IMR-90 (cell line): Measurements from ENCODE around the gene ALDH5A1. TPM values are rescaled to one million over a fixed set of nuclear protein-coding genes. Genes with fewer than 3 reads are reported as not detected.

Experiments used
- ATAC-seq: fragments of 200-7000 bp; cut with Tn5 transposase; 2 replicates; pipeline ENCODE4 v1.9.1; 2020; ENCODE audit warnings: low read depth, mild to moderate bottlenecking, moderate library complexity
- BruUV-seq: library from RNA; stranded (reverse); fragments of 400-500 nt; replicated peaks from 2 replicates; lab custom pipeline; 2021; lab: Mats Ljungman, UMichigan
- CTCF ChIA-PET: fragments of 300-600 bp; formaldehyde crosslinking; extraction: SDS; loops from one replicate; lab custom pipeline; 2021; ENCODE audit warnings: antibody characterized with exemption; lab: Yijun Ruan, JAX
- POLR2A ChIA-PET: fragments of 300-600 bp; sonication (Branson Sonifier 250); formaldehyde crosslinking; loops from one replicate; lab custom pipeline; 2022; ENCODE audit warnings: antibody characterized with exemption; ENCODE audit not compliant: unreplicated experiment; lab: Charles Lee
- DNase-seq: peaks from one replicate; pipeline ENCODE4 v3.0.0; 2013
- H2AFZ ChIP-seq: replicated peaks from 2 replicates; pipeline ENCODE3; 2013; ENCODE audit warnings: low read length, mild to moderate bottlenecking; ENCODE audit not compliant: poor library complexity
- H2AK5ac ChIP-seq: 2 replicates; pipeline ENCODE4 v1.6.1; 2013; ENCODE audit warnings: low read depth, low read length, inconsistent platforms
- H2AK9ac ChIP-seq: replicated peaks from 2 replicates; pipeline ENCODE3; 2013; ENCODE audit warnings: mild to moderate bottlenecking, low read depth, low read length, moderate library complexity; ENCODE audit not compliant: poor library complexity
- H2BK120ac ChIP-seq: 2 replicates; pipeline ENCODE4 v1.6.1; 2013; ENCODE audit warnings: low read depth, low read length, inconsistent platforms
- H2BK15ac ChIP-seq: 3 replicates; pipeline ENCODE4 v1.6.1; 2013; ENCODE audit warnings: low read depth, low read length, inconsistent platforms
- H2BK20ac ChIP-seq: 2 replicates; pipeline ENCODE4 v1.6.1; 2013; ENCODE audit warnings: low read depth, mild to moderate bottlenecking, inconsistent platforms, low read length, moderate library complexity
- H2BK5ac ChIP-seq: 2 replicates; pipeline ENCODE4 v1.6.1; 2013; ENCODE audit warnings: mild to moderate bottlenecking, low read depth, low read length, inconsistent platforms; ENCODE audit not compliant: poor library complexity, severe bottlenecking
- H3K14ac ChIP-seq: replicated peaks from 2 replicates; pipeline ENCODE4 v1.6.1; 2013; ENCODE audit warnings: low read depth, low read length, inconsistent platforms
- H3K18ac ChIP-seq: 2 replicates; pipeline ENCODE4 v1.6.1; 2013; ENCODE audit warnings: low read depth, low read length, control low read depth
- H3K23ac ChIP-seq: 2 replicates; pipeline ENCODE4 v1.6.1; 2013; ENCODE audit warnings: low read depth, low read length, inconsistent platforms
- H3K27ac ChIP-seq: 2 replicates; pipeline ENCODE4 v1.5.1; 2013; ENCODE audit warnings: mild to moderate bottlenecking, control low read depth, low read length; ENCODE audit not compliant: insufficient read depth
- H3K27me3 ChIP-seq: 2 replicates; pipeline ENCODE4 v1.6.1; 2013; ENCODE audit warnings: low read length; ENCODE audit not compliant: control insufficient read depth, insufficient read depth
- H3K36me3 ChIP-seq: 2 replicates; pipeline ENCODE4 v1.6.1; 2013; ENCODE audit warnings: low read length, mixed read lengths; ENCODE audit not compliant: control insufficient read depth, insufficient read depth
- H3K4ac ChIP-seq: 2 replicates; pipeline ENCODE4 v1.6.1; 2013; ENCODE audit warnings: low read depth, low read length, inconsistent platforms
- H3K4me1 ChIP-seq: 2 replicates; pipeline ENCODE4 v1.6.1; 2013; ENCODE audit warnings: low read length, mixed read lengths; ENCODE audit not compliant: control insufficient read depth, insufficient read depth
- H3K4me2 ChIP-seq: 2 replicates; pipeline ENCODE4 v1.6.1; 2013; ENCODE audit warnings: low read depth, mild to moderate bottlenecking, control low read depth, low read length, moderate library complexity
- H3K4me3 ChIP-seq: 2 replicates; pipeline ENCODE4 v1.5.1; 2013; ENCODE audit warnings: low read depth, mild to moderate bottlenecking, control low read depth, low read length, moderate library complexity; ENCODE audit not compliant: insufficient read depth
- H3K56ac ChIP-seq: 2 replicates; pipeline ENCODE4 v1.6.1; 2013; ENCODE audit warnings: low read length, inconsistent platforms; ENCODE audit not compliant: insufficient read depth; ENCODE audit errors: extremely low read depth
- H3K79me1 ChIP-seq, 2 experiments: 2 replicates each; pipeline ENCODE4 v1.6.1; 2013; ENCODE audit warnings: low read length in 2 of 2, inconsistent platforms in 1 of 2, low read depth in 1 of 2
- H3K9ac ChIP-seq: 2 replicates; pipeline ENCODE4 v1.6.1; 2013; ENCODE audit warnings: low read depth, low read length, control low read depth
- H3K9me1 ChIP-seq: 2 replicates; pipeline ENCODE4 v1.6.1; 2013; ENCODE audit warnings: low read length, inconsistent platforms; ENCODE audit not compliant: insufficient read depth
- H3K9me3 ChIP-seq: 2 replicates; pipeline ENCODE4 v1.6.1; 2013; ENCODE audit warnings: low read length; ENCODE audit not compliant: control insufficient read depth, insufficient read depth
- H4K20me1 ChIP-seq: 2 replicates; pipeline ENCODE4 v1.6.1; 2013; ENCODE audit warnings: low read length, inconsistent platforms; ENCODE audit not compliant: insufficient read depth
- H4K5ac ChIP-seq: 2 replicates; pipeline ENCODE4 v1.6.1; 2013; ENCODE audit warnings: mild to moderate bottlenecking, low read depth, low read length, control low read depth
- H4K8ac ChIP-seq, 2 experiments: 2 replicates each; pipeline ENCODE4 v1.6.1; 2013; ENCODE audit warnings: low read depth in 2 of 2, low read length in 2 of 2, control low read depth in 1 of 2, inconsistent platforms in 1 of 2
- H4K91ac ChIP-seq: 2 replicates; pipeline ENCODE4 v1.6.1; 2013; ENCODE audit warnings: low read depth, low read length, inconsistent platforms; ENCODE audit not compliant: insufficient read depth
- RAD21 ChIP-seq: IDR thresholded peaks from 2 replicates; pipeline ENCODE4 v1.6.1; 2012; ENCODE audit warnings: low read length, improper control_type of control experiment
- SMC3 ChIP-seq: fragments of 150-350 bp; IDR thresholded peaks from 2 replicates; pipeline ENCODE4 v1.6.1; 2016; ENCODE audit warnings: low read depth, mild to moderate bottlenecking, antibody characterized with exemption, low read length, moderate library complexity
- USF2 ChIP-seq: fragments of 150-350 bp; IDR thresholded peaks from 2 replicates; pipeline ENCODE4 v1.6.1; 2017; ENCODE audit warnings: mild to moderate bottlenecking, antibody characterized with exemption, low read length, low read depth
- WGBS, 2 experiments: methylation state at CpG; one replicate each; pipeline versions ENCODE4 v1.1.5 to v1.1.7; 2013; ENCODE audit warnings: missing lambda C conversion rate in 2 of 2; ENCODE audit not compliant: insufficient read length in 1 of 2; ENCODE audit errors: extremely low coverage in 2 of 2; 5-methylcytosine and 5-hydroxymethylcytosine counted together
- dilution Hi-C: fragments of 300-500 bp; cut with HindIII; formaldehyde crosslinking; loops from one replicate; pipeline ENCODE4 v1.14.3; 2018; ENCODE audit warnings: low sequenced_read_pairs; ENCODE audit not compliant: unreplicated experiment
- in situ Hi-C: fragments of 300-500 bp; cut with MboI; formaldehyde crosslinking; loops from 3 replicates; pipeline ENCODE4 v1.14.3; 2019; ENCODE audit warnings: low sequenced_read_pairs, inconsistent platforms, mixed read lengths
- intact Hi-C: fragments of 100-400 bp; cut with micrococcal nuclease; formaldehyde crosslinking; loops from 2 replicates; pipeline ENCODE4 v1.10.0; 2022
- polyA plus RNA-seq, 3 experiments: library from polyadenylated mRNA; depleted of rRNA; stranded (reverse); fragments of >200 nt; gene quantifications; 2 replicates each; pipeline ENCODE4 v1.2.3, GENCODE V29; 2012; ENCODE audit warnings: low replicate concordance in 1 of 3
- total RNA-seq: library from RNA; depleted of rRNA; stranded (reverse); fragments of >200 nt; gene quantifications from 2 replicates; pipeline ENCODE4 v1.2.3, GENCODE V29; 2012

Gene ALDH5A1
- total and polyA plus RNA-seq, 2 of the 4 experiments (the other 2 are of a cell fraction) = 0.36 to 0.48 TPM

GRCh38 chr6:24469811-24470210 lies 25.0 kb upstream of the ALDH5A1 start:
- DNase-seq = no peak
- H3K27ac ChIP-seq = no peak overlapping the region
- no peak overlapping the region for H4K5ac ChIP-seq
- TF ChIP-seq RAD21 (no peak), SMC3 (no peak), USF2 (no peak)
- WGBS, 2 experiments = no CpG with 5 or more reads among the region's 7 CpGs
- H2AK5ac ChIP-seq = no peak overlapping the region
- H3K4me3 ChIP-seq = no peak overlapping the region
- no peak overlapping the region for H2BK15ac ChIP-seq
- ChIA-PET CTCF (interaction anchor here (0.6 kb wide), 1 partner anchor 23 kb away, joined by 3 read pairs; no protein-coding TSS in a partner anchor), POLR2A (no interaction called here)
- H3K23ac ChIP-seq = no peak overlapping the region
- dilution Hi-C loops = no loop called here
- H2AFZ ChIP-seq = no peak overlapping the region
- no peak overlapping the region for H2BK120ac ChIP-seq
- no peak overlapping the region for H3K56ac ChIP-seq
- no peak overlapping the region for H3K4ac ChIP-seq
- H3K4me2 ChIP-seq = no peak overlapping the region
- ATAC-seq = no peak
- H3K18ac ChIP-seq = no peak overlapping the region
- H4K20me1 ChIP-seq = no peaks in the 10 kb centered on the region
- intact Hi-C loops = no loop called here
- no peaks in the 10 kb centered on the region for H3K4me1 ChIP-seq
- H3K9me3 ChIP-seq = no peaks in the 10 kb centered on the region
- no peaks in the 10 kb centered on the region for H3K9me1 ChIP-seq
- BruUV-seq = no TSS peak
- no peak overlapping the region for H3K14ac ChIP-seq
- H4K8ac ChIP-seq = no peak overlapping the region
- H3K36me3 ChIP-seq = no peaks in the 10 kb centered on the region
- H2AK9ac ChIP-seq = no peak overlapping the region
- H4K91ac ChIP-seq = no peak overlapping the region
- H2BK20ac ChIP-seq = no peak overlapping the region
- H2BK5ac ChIP-seq = no peak overlapping the region
- in situ Hi-C loops = no loop called here
- H3K9ac ChIP-seq = no peak overlapping the region
- no peaks in the 10 kb centered on the region for H3K27me3 ChIP-seq
- no peaks in the 10 kb centered on the region for H3K79me1 ChIP-seq
